Measurements from ENCODE around the gene STX7.
A peak's percentile ranks its signal among the peaks of the same experiment; 100 is the strongest.
"Not testable (repeated sequence)": the region's sequence is repeated elsewhere in the genome, so short reads cannot be mapped to it uniquely, and the experiment has no call there.

STX7 gene, protein sequence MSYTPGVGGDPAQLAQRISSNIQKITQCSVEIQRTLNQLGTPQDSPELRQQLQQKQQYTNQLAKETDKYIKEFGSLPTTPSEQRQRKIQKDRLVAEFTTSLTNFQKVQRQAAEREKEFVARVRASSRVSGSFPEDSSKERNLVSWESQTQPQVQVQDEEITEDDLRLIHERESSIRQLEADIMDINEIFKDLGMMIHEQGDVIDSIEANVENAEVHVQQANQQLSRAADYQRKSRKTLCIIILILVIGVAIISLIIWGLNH

DNA sequence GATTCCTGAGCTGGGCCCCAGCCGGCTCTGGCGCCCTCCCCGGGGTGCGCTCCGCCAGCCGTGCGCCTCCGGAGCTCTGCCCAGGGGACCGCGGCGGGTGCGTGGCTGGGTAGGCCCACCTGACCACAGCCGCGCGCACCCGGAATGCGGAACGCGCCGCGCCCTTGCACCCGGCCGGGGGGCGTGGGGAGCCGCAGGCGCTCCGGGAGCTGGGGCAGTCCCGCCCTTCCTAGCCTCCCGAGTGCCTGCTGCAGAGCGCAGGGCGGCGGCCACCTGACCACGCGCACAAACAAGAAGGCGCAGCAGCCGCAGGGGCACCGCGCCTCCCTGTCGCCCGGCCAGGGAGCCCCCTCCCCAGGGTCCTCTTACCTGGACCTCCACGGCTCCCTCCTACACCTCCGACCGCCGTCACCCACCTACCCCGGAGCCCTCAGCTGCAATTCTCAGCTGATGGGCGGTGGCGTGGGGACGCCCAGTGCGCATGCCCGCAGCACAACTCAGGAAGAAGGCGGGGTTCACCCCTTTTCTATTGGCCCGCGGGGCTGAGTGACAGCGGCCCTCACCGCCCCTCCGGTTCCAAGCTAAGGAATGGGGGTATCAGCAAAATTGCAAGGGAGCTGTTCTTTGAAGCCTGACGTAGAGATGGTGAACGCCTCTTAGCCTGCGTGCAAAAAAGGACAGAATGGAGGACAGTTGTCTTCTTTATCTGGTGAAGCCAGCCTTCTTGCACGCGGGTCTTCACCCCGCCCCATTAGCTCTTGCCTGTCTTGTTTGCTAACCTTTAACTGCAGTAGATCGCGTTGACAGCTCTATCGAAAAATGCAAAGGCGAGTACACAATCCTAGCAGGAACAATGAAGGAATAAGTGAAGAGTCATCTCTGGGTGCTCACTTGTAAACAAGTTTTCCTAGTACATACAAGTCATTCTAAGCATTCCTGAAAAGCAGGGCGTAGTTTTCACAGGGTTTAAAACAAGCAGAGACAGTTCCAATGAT, at the start of gene STX7:
TSS of gene STX7 (minus strand) at position 479 of the 995 bp plus-strand sequence. CDS start 9,586 bp downstream, outside the sequence.
- TF ChIP-seq, protein P1, sequence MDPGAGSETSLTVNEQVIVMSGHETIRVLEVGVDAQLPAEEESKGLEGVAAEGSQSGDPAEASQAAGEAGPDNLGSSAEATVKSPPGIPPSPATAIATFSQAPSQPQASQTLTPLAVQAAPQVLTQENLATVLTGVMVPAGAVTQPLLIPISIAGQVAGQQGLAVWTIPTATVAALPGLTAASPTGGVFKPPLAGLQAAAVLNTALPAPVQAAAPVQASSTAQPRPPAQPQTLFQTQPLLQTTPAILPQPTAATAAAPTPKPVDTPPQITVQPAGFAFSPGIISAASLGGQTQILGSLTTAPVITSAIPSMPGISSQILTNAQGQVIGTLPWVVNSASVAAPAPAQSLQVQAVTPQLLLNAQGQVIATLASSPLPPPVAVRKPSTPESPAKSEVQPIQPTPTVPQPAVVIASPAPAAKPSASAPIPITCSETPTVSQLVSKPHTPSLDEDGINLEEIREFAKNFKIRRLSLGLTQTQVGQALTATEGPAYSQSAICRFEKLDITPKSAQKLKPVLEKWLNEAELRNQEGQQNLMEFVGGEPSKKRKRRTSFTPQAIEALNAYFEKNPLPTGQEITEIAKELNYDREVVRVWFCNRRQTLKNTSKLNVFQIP (CRISPR knock-in tag; IDR thresholded peaks at IDR 0.05; ENCODE audit: borderline replicate concordance, low read depth), result no peak
- TF ChIP-seq OSR1 (CRISPR knock-in tag; IDR thresholded peaks at IDR 0.05) (no peak), ZNF70 (CRISPR knock-in tag; IDR thresholded peaks at IDR 0.05) (no peak), ZC3H10 (CRISPR knock-in tag; IDR thresholded peaks at IDR 0.05) (no peak), CSDC2 (CRISPR knock-in tag; IDR thresholded peaks at IDR 0.05) (no peak), ZNF565 (CRISPR knock-in tag; conservative IDR thresholded peaks at IDR 0.05; ENCODE audit: low read depth) (no peak), ZNF8 (CRISPR knock-in tag; IDR thresholded peaks at IDR 0.05) (no peak), ARNTL (CRISPR knock-in tag; IDR thresholded peaks at IDR 0.05; ENCODE audit: borderline replicate concordance, low read depth) (no peak), ESRRG (CRISPR knock-in tag; IDR thresholded peaks at IDR 0.05) (no peak), PPARA (CRISPR knock-in tag; IDR thresholded peaks at IDR 0.05; ENCODE audit: borderline replicate concordance) (no peak), BACH2 (CRISPR knock-in tag; IDR thresholded peaks at IDR 0.05; ENCODE audit: borderline replicate concordance) (no peak), RARB (CRISPR knock-in tag; IDR thresholded peaks at IDR 0.05) (no peak), ZFP3 (CRISPR knock-in tag; IDR thresholded peaks at IDR 0.05) (no peak), GLIS3 (CRISPR knock-in tag; IDR thresholded peaks at IDR 0.05) (no peak)
- TF ChIP-seq, protein P2, sequence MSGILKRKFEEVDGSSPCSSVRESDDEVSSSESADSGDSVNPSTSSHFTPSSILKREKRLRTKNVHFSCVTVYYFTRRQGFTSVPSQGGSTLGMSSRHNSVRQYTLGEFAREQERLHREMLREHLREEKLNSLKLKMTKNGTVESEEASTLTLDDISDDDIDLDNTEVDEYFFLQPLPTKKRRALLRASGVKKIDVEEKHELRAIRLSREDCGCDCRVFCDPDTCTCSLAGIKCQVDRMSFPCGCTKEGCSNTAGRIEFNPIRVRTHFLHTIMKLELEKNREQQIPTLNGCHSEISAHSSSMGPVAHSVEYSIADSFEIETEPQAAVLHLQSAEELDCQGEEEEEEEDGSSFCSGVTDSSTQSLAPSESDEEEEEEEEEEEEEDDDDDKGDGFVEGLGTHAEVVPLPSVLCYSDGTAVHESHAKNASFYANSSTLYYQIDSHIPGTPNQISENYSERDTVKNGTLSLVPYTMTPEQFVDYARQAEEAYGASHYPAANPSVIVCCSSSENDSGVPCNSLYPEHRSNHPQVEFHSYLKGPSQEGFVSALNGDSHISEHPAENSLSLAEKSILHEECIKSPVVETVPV (CRISPR knock-in tag; IDR thresholded peaks at IDR 0.05), result no peak
- TF ChIP-seq, protein P3, sequence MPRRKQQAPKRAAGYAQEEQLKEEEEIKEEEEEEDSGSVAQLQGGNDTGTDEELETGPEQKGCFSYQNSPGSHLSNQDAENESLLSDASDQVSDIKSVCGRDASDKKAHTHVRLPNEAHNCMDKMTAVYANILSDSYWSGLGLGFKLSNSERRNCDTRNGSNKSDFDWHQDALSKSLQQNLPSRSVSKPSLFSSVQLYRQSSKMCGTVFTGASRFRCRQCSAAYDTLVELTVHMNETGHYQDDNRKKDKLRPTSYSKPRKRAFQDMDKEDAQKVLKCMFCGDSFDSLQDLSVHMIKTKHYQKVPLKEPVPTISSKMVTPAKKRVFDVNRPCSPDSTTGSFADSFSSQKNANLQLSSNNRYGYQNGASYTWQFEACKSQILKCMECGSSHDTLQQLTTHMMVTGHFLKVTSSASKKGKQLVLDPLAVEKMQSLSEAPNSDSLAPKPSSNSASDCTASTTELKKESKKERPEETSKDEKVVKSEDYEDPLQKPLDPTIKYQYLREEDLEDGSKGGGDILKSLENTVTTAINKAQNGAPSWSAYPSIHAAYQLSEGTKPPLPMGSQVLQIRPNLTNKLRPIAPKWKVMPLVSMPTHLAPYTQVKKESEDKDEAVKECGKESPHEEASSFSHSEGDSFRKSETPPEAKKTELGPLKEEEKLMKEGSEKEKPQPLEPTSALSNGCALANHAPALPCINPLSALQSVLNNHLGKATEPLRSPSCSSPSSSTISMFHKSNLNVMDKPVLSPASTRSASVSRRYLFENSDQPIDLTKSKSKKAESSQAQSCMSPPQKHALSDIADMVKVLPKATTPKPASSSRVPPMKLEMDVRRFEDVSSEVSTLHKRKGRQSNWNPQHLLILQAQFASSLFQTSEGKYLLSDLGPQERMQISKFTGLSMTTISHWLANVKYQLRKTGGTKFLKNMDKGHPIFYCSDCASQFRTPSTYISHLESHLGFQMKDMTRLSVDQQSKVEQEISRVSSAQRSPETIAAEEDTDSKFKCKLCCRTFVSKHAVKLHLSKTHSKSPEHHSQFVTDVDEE (CRISPR knock-in tag; IDR thresholded peaks at IDR 0.05), result no peak
- TF ChIP-seq, protein P4, sequence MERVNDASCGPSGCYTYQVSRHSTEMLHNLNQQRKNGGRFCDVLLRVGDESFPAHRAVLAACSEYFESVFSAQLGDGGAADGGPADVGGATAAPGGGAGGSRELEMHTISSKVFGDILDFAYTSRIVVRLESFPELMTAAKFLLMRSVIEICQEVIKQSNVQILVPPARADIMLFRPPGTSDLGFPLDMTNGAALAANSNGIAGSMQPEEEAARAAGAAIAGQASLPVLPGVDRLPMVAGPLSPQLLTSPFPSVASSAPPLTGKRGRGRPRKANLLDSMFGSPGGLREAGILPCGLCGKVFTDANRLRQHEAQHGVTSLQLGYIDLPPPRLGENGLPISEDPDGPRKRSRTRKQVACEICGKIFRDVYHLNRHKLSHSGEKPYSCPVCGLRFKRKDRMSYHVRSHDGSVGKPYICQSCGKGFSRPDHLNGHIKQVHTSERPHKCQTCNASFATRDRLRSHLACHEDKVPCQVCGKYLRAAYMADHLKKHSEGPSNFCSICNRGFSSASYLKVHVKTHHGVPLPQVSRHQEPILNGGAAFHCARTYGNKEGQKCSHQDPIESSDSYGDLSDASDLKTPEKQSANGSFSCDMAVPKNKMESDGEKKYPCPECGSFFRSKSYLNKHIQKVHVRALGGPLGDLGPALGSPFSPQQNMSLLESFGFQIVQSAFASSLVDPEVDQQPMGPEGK (CRISPR knock-in tag; IDR thresholded peaks at IDR 0.05; ENCODE audit: borderline replicate concordance), result no peak
- TF ChIP-seq, protein P5, sequence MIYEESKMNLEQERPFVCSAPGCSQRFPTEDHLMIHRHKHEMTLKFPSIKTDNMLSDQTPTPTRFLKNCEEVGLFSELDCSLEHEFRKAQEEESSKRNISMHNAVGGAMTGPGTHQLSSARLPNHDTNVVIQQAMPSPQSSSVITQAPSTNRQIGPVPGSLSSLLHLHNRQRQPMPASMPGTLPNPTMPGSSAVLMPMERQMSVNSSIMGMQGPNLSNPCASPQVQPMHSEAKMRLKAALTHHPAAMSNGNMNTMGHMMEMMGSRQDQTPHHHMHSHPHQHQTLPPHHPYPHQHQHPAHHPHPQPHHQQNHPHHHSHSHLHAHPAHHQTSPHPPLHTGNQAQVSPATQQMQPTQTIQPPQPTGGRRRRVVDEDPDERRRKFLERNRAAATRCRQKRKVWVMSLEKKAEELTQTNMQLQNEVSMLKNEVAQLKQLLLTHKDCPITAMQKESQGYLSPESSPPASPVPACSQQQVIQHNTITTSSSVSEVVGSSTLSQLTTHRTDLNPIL (CRISPR knock-in tag; IDR thresholded peaks at IDR 0.05; ENCODE audit: low read depth), result no peak
- peak; percentile 96 for ATAC-seq

DNA sequence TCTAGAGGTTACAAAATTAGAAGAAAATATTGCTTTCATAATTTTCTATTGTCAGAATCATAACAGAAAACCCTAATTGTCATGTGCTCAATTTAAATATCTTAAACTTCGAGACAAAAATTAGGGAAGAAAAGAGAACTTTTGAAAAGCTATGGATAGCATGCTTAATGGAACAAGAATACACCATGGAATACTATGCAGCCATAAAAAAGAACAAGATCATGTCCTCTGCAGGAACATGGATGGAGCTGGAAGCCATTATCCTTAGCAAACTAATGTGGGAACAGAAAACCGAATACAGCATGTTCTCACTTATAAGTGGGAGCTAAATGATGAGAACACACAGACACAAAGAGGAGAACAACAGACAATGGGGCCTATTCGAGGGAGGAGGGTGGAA, 47.2 kb upstream of the STX7 start:
- ATAC-seq, result not testable (repeated sequence)

DNA sequence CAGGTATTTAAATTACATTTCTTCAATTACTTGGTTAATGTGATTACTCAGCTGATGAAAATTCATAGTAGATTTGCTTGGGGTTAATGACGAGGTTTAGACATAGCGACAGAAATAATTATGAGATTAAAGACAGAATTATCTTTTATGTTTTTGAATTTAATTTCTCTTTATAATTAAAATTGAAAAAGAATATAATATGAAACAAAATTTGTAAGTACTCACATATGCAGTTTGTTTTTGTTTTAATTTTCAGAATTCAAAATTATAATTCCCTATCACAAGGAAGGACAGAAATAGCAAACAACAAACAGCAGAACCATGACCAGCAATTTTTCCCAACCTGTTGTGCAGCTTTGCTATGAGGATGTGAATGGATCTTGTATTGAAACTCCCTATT, 39.5 kb upstream of the STX7 start, which contains the start of gene TAAR8:
TSS of gene TAAR8 (plus strand) at position 301 of the 400 bp plus-strand sequence. CDS start at position 322, 21 bp downstream.
- ATAC-seq, result no peak
- TF ChIP-seq TCF4 (CRISPR knock-in tag; IDR thresholded peaks at IDR 0.05; ENCODE audit: borderline replicate concordance) (no peak), GLIS3 (CRISPR knock-in tag; IDR thresholded peaks at IDR 0.05) (no peak), ZFP3 (CRISPR knock-in tag; IDR thresholded peaks at IDR 0.05) (no peak), ZNF8 (CRISPR knock-in tag; IDR thresholded peaks at IDR 0.05) (no peak), CSDC2 (CRISPR knock-in tag; IDR thresholded peaks at IDR 0.05) (no peak), TOX (CRISPR knock-in tag; IDR thresholded peaks at IDR 0.05; ENCODE audit: borderline replicate concordance) (no peak), ISL1 (CRISPR knock-in tag; IDR thresholded peaks at IDR 0.05) (no peak), ARNTL (CRISPR knock-in tag; IDR thresholded peaks at IDR 0.05; ENCODE audit: borderline replicate concordance, low read depth) (no peak), ZNF70 (CRISPR knock-in tag; IDR thresholded peaks at IDR 0.05) (no peak), OSR1 (CRISPR knock-in tag; IDR thresholded peaks at IDR 0.05) (no peak), ESRRG (CRISPR knock-in tag; IDR thresholded peaks at IDR 0.05) (no peak), RARB (CRISPR knock-in tag; IDR thresholded peaks at IDR 0.05) (no peak), ZNF565 (CRISPR knock-in tag; conservative IDR thresholded peaks at IDR 0.05; ENCODE audit: low read depth) (no peak)
- TF ChIP-seq, protein P5 (CRISPR knock-in tag; IDR thresholded peaks at IDR 0.05; ENCODE audit: low read depth), result no peak
- TF ChIP-seq, protein P3 (CRISPR knock-in tag; IDR thresholded peaks at IDR 0.05), result no peak

Measured in SK-N-SH treated with all-trans-retinoic acid at 6 μM for 48 hours (cell line).